ENCODE data around the gene MKI67.
A peak's percentile ranks its signal among the peaks of the same experiment; 100 is the strongest.

The MKI67 gene

GRCh38 chr10:128101901-128102300 lies 24.3 kb downstream of the MKI67 start:
- TF ChIP-seq CTCF (IDR thresholded peaks at IDR 0.05; ENCODE audit: low read depth, low read length), result no peak

GRCh38 chr10:128099901-128100300 lies 26.3 kb downstream of the MKI67 start:
- no peak for DNase-seq (ENCODE audit: low read depth in 2 of 2)
- no peak for TF ChIP-seq CTCF (IDR thresholded peaks at IDR 0.05; ENCODE audit: low read depth, low read length)
- H3K4me3 ChIP-seq (replicated peaks in 1 of 2; ENCODE audit: low read depth in 2 of 2, low read length in 2 of 2), result no peak overlapping the region

More at GRCh38 chr10:128101901-128102300, 24.3 kb downstream of the MKI67 start:
- DNase-seq (ENCODE audit: low read depth in 2 of 2), result no peak
- H3K4me3 ChIP-seq (replicated peaks in 1 of 2; ENCODE audit: low read depth in 2 of 2, low read length in 2 of 2), result no peak overlapping the region

GRCh38 chr10:128098631-128099030 lies 27.6 kb downstream of the MKI67 start:
- DNase-seq (ENCODE audit: low read depth in 2 of 2), result no peak
- no peak overlapping the region for H3K4me3 ChIP-seq (replicated peaks in 1 of 2; ENCODE audit: low read depth in 2 of 2, low read length in 2 of 2)
- TF ChIP-seq CTCF (IDR thresholded peaks at IDR 0.05; ENCODE audit: low read depth, low read length), result no peak

GRCh38 chr10:128097783-128098182 lies 28.4 kb downstream of the MKI67 start:
- DNase-seq (ENCODE audit: low read depth in 2 of 2), result peak in 1 of 2 donors; percentile 41
- no peak for TF ChIP-seq CTCF (IDR thresholded peaks at IDR 0.05; ENCODE audit: low read depth, low read length)

GRCh38 chr10:128096486-128097199 lies 29.6 kb downstream of the MKI67 start:
- no peak for TF ChIP-seq CTCF (IDR thresholded peaks at IDR 0.05; ENCODE audit: low read depth, low read length)
- DNase-seq (ENCODE audit: low read depth in 2 of 2), result peak in 1 of 2 donors; percentile 19
- no peak overlapping the region for H3K4me3 ChIP-seq (replicated peaks in 1 of 2; ENCODE audit: low read depth in 2 of 2, low read length in 2 of 2)

More at GRCh38 chr10:128097783-128098182, 28.4 kb downstream of the MKI67 start:
- no peak overlapping the region for H3K4me3 ChIP-seq (replicated peaks in 1 of 2; ENCODE audit: low read depth in 2 of 2, low read length in 2 of 2)

- DNase-seq (ENCODE audit: low read depth in 2 of 2), result no peak
- no peak overlapping the region for H3K4me3 ChIP-seq (replicated peaks in 1 of 2; ENCODE audit: low read depth in 2 of 2, low read length in 2 of 2)
- TF ChIP-seq CTCF (IDR thresholded peaks at IDR 0.05; ENCODE audit: low read depth, low read length), result no peak
Measured at GRCh38 chr10:128095753-128096469, 30.3 kb downstream of the MKI67 start.

All from cardiac fibroblast (primary cell).